Ascending aorta (tissue), 2 donors: ENCODE measurements around the gene OR2AK2. TPM values are rescaled to one million over a fixed set of nuclear protein-coding genes. Genes with fewer than 3 reads are reported as not detected.

Experiments used
- DNase-seq, 2 donors: peaks; one replicate each; pipeline ENCODE4 v3.0.0-alpha.2; 2019; ENCODE audit warnings: low spot score in 2 of 2
- H3K27ac ChIP-seq, 2 donors: fragments of 200-600 bp; sonication (generic); one replicate each; pipeline ENCODE4 v1.5.1; 2016 to 2017; ENCODE audit warnings: mild to moderate bottlenecking in 1 of 2
- H3K27me3 ChIP-seq: fragments of 200-600 bp; sonication (generic); one replicate; pipeline ENCODE4 v1.5.1; 2017
- H3K36me3 ChIP-seq, 2 donors: fragments of 200-600 bp; sonication (generic); one replicate each; pipeline ENCODE4 v1.5.1; 2016
- H3K4me1 ChIP-seq, 2 donors: fragments of 200-600 bp; sonication (generic); one replicate each; pipeline ENCODE4 v1.5.1; 2016 to 2017; ENCODE audit warnings: mild to moderate bottlenecking in 1 of 2
- H3K4me3 ChIP-seq, 2 donors: fragments of 200-600 bp; sonication (generic); one replicate each; pipeline ENCODE4 v1.5.1; 2016 to 2017; ENCODE audit warnings: mild to moderate bottlenecking in 1 of 2
- H3K9me3 ChIP-seq, 2 donors: fragments of 200-600 bp; sonication (generic); one replicate each; pipeline ENCODE4 v1.5.1; 2016
- CTCF ChIP-seq, 3 experiments: fragments of 200-600 bp in 2 of 3; fragments of 450-650 bp in 1 of 3; sonication (generic) in 2 of 3; IDR thresholded peaks; one replicate each; pipeline ENCODE4 v1.5.1; 2016 to 2019; ENCODE audit warnings: antibody characterized with exemption in 3 of 3, mild to moderate bottlenecking in 1 of 3, moderate library complexity in 1 of 3
- intact Hi-C: fragments of 100-400 bp; cut with DNase I; formaldehyde crosslinking; loops from one replicate; pipeline ENCODE4 v1.15.1; 2023
- total RNA-seq: library from RNA; depleted of rRNA; stranded (reverse); fragments of >200 nt; gene quantifications from one replicate; pipeline ENCODE4 v1.1.0, GENCODE V29; 2016

OR2AK2 gene
- total RNA-seq, 1 donor from 2014 or later = not detected

GRCh38 chr1:247953408-247953807, 11.6 kb upstream of the OR2AK2 start:
- Histone ChIP-seq H3K36me3 (no peaks in the 10 kb centered on the region), H3K4me1 (no peaks in the 10 kb centered on the region), H3K9me3 (no peaks in the 10 kb centered on the region), H3K27ac (no peak overlapping the region), H3K27me3 (no peaks in the 10 kb centered on the region), H3K4me3 (no peak overlapping the region)
- DNase-seq = no peak
- intact Hi-C loops = no loop called here
- TF ChIP-seq CTCF (IDR thresholded peaks at IDR 0.05) = no peak

GRCh38 chr1:247961791-247962190, 3.2 kb upstream of the OR2AK2 start:
- Histone ChIP-seq H3K36me3 (no peaks in the 10 kb centered on the region), H3K27ac (no peak overlapping the region), H3K27me3 (no peaks in the 10 kb centered on the region), H3K4me3 (no peak overlapping the region), H3K4me1 (no peaks in the 10 kb centered on the region), H3K9me3 (no peaks in the 10 kb centered on the region)
- DNase-seq = no peak
- intact Hi-C loops = no loop called here
- TF ChIP-seq CTCF (IDR thresholded peaks at IDR 0.05) = no peak

GRCh38 chr1:247962911-247963588, 2.0 kb upstream of the OR2AK2 start:
- TF ChIP-seq CTCF (IDR thresholded peaks at IDR 0.05) = no peak
- intact Hi-C loops = no loop called here
- Histone ChIP-seq H3K4me1 (no peaks in the 10 kb centered on the region), H3K9me3 (no peaks in the 10 kb centered on the region), H3K36me3 (no peaks in the 10 kb centered on the region), H3K27ac (no peak overlapping the region), H3K27me3 (no peaks in the 10 kb centered on the region), H3K4me3 (no peak overlapping the region)
- DNase-seq = no peak

- Histone ChIP-seq H3K27ac (no peak overlapping the region), H3K9me3 (no peaks in the 10 kb centered on the region), H3K36me3 (no peaks in the 10 kb centered on the region), H3K4me3 (no peak overlapping the region), H3K27me3 (no peaks in the 10 kb centered on the region), H3K4me1 (no peaks in the 10 kb centered on the region)
- no peak for TF ChIP-seq CTCF (IDR thresholded peaks at IDR 0.05)
- DNase-seq = no peak
- intact Hi-C loops = no loop called here
Measured at GRCh38 chr1:247966532-247967204, 1.6 kb downstream of the OR2AK2 start.

- H3K36me3 ChIP-seq = no peaks in the 10 kb centered on the region
- no peaks in the 10 kb centered on the region for H3K9me3 ChIP-seq
- no peak for DNase-seq
- H3K4me3 ChIP-seq = no peak overlapping the region
- no peak for TF ChIP-seq CTCF (IDR thresholded peaks at IDR 0.05)
- no peaks in the 10 kb centered on the region for H3K27me3 ChIP-seq
- no peaks in the 10 kb centered on the region for H3K4me1 ChIP-seq
- no peak overlapping the region for H3K27ac ChIP-seq
- intact Hi-C loops = no loop called here
Measured at GRCh38 chr1:247992986-247993385, 28.0 kb downstream of the OR2AK2 start.
